HL-60 (cell line): ENCODE measurements around the gene SPON1.

ENCODE experiments used
- DNase-seq, 2 experiments: peaks; one replicate each; pipeline ENCODE4 v3.0.0-alpha.2; 2010 to 2020; ENCODE audit warnings: low read depth in 1 of 2, low spot score in 1 of 2
- H3K27ac ChIP-seq: fragments of 250-450 bp; sonication (Bioruptor Pico); replicated peaks from 2 replicates; pipeline ENCODE4 v1.5.1; 2020; ENCODE audit warnings: mild to moderate bottlenecking, moderate library complexity
- H3K27me3 ChIP-seq: fragments of 250-450 bp; sonication (Bioruptor Pico); 2 replicates; pipeline ENCODE4 v1.5.1; 2021; ENCODE audit warnings: mild to moderate bottlenecking, moderate library complexity; ENCODE audit not compliant: insufficient read depth, poor library complexity, severe bottlenecking
- H3K4me3 ChIP-seq: replicated peaks from 2 replicates; pipeline ENCODE4 v1.5.1; 2011; ENCODE audit warnings: mild to moderate bottlenecking, control low read depth, low read length; ENCODE audit not compliant: insufficient read depth
- GABPA ChIP-seq: IDR thresholded peaks from 2 replicates; pipeline ENCODE4 v1.6.1; 2012; ENCODE audit warnings: low read depth
- POLR2AphosphoS5 ChIP-seq: IDR thresholded peaks from 2 replicates; pipeline ENCODE4 v1.6.1; 2012; ENCODE audit warnings: low read depth
- SPI1 ChIP-seq: IDR thresholded peaks from 2 replicates; pipeline ENCODE4 v1.6.1; 2012; ENCODE audit warnings: low read depth, mild to moderate bottlenecking, borderline replicate concordance
- TF ChIP-seq, protein P1 (sequence below): IDR thresholded peaks from 2 replicates; pipeline ENCODE4 v1.6.1; 2012; ENCODE audit warnings: low read depth; ENCODE audit not compliant: insufficient replicate concordance
- TF ChIP-seq, protein P2 (sequence below): IDR thresholded peaks from one replicate; pipeline ENCODE4 v1.5.1; 2011; ENCODE audit warnings: low read length, control low read depth, inconsistent platforms; ENCODE audit not compliant: insufficient read depth

The SPON1 gene

GRCh38 chr11:14101388-14101787 is 138.9 kb downstream of the SPON1 start:
- Histone ChIP-seq H3K27ac (no peak overlapping the region), H3K4me3 (no peak overlapping the region), H3K27me3 (no peaks in the 10 kb centered on the region)
- TF ChIP-seq POLR2AphosphoS5: no peak
- TF ChIP-seq GABPA: no peak
- TF ChIP-seq, protein P1, sequence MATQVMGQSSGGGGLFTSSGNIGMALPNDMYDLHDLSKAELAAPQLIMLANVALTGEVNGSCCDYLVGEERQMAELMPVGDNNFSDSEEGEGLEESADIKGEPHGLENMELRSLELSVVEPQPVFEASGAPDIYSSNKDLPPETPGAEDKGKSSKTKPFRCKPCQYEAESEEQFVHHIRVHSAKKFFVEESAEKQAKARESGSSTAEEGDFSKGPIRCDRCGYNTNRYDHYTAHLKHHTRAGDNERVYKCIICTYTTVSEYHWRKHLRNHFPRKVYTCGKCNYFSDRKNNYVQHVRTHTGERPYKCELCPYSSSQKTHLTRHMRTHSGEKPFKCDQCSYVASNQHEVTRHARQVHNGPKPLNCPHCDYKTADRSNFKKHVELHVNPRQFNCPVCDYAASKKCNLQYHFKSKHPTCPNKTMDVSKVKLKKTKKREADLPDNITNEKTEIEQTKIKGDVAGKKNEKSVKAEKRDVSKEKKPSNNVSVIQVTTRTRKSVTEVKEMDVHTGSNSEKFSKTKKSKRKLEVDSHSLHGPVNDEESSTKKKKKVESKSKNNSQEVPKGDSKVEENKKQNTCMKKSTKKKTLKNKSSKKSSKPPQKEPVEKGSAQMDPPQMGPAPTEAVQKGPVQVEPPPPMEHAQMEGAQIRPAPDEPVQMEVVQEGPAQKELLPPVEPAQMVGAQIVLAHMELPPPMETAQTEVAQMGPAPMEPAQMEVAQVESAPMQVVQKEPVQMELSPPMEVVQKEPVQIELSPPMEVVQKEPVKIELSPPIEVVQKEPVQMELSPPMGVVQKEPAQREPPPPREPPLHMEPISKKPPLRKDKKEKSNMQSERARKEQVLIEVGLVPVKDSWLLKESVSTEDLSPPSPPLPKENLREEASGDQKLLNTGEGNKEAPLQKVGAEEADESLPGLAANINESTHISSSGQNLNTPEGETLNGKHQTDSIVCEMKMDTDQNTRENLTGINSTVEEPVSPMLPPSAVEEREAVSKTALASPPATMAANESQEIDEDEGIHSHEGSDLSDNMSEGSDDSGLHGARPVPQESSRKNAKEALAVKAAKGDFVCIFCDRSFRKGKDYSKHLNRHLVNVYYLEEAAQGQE: no peak
- TF ChIP-seq SPI1: no peak
- TF ChIP-seq, protein P2, sequence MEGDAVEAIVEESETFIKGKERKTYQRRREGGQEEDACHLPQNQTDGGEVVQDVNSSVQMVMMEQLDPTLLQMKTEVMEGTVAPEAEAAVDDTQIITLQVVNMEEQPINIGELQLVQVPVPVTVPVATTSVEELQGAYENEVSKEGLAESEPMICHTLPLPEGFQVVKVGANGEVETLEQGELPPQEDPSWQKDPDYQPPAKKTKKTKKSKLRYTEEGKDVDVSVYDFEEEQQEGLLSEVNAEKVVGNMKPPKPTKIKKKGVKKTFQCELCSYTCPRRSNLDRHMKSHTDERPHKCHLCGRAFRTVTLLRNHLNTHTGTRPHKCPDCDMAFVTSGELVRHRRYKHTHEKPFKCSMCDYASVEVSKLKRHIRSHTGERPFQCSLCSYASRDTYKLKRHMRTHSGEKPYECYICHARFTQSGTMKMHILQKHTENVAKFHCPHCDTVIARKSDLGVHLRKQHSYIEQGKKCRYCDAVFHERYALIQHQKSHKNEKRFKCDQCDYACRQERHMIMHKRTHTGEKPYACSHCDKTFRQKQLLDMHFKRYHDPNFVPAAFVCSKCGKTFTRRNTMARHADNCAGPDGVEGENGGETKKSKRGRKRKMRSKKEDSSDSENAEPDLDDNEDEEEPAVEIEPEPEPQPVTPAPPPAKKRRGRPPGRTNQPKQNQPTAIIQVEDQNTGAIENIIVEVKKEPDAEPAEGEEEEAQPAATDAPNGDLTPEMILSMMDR: no peak
- no peak for DNase-seq

DNA sequence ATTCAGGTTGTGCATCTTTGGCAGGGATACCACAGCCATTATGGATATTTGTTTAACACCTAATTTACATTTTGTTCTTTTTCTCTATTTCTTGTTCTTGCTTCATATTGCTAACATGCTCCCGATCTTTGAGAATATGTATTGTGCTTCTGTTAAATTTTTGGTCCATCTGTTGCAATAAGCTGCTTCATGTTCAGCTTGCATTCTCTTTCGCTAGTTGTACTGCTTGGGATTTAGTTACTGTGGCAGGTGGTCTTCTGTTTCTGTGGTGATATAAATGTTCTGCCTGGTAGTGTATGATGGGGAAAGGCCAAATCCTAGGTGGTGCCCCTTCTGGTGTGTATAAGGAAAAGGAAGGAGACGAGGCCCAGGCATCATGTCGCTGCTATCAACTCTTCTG is 140.2 kb downstream of the SPON1 start:
- Histone ChIP-seq H3K4me3 (no peak overlapping the region), H3K27me3 (no peaks in the 10 kb centered on the region), H3K27ac (no peak overlapping the region)
- DNase-seq: no peak
- TF ChIP-seq, protein P1: no peak
- TF ChIP-seq GABPA: no peak
- TF ChIP-seq SPI1: no peak
- TF ChIP-seq POLR2AphosphoS5: no peak
- TF ChIP-seq, protein P2: no peak

GRCh38 chr11:14105446-14105845 is 142.9 kb downstream of the SPON1 start:
- no peak overlapping the region for H3K4me3 ChIP-seq

More at GRCh38 chr11:14105446-14105845, 142.9 kb downstream of the SPON1 start:
- TF ChIP-seq POLR2AphosphoS5 (no peak), SPI1 (no peak), GABPA (no peak)
- TF ChIP-seq, protein P1: no peak
- TF ChIP-seq, protein P2: no peak
- no peak overlapping the region for H3K27ac ChIP-seq
- DNase-seq: no peak
- H3K27me3 ChIP-seq: peaks cover 3% of the 10 kb centered on the region
